GM19324 (cell line): ENCODE measurements around the gene REPIN1.
A peak's percentile ranks its signal among the peaks of the same experiment; 100 is the strongest.

Experiments used
- ATAC-seq: cut with Tn5 transposase; IDR thresholded peaks from one replicate; pipeline ENCODE4 v1.9.1; 2021; ENCODE audit warnings: mild to moderate bottlenecking, moderate library complexity; ENCODE audit not compliant: unreplicated experiment, low FRiP score

The REPIN1 gene

DNA sequence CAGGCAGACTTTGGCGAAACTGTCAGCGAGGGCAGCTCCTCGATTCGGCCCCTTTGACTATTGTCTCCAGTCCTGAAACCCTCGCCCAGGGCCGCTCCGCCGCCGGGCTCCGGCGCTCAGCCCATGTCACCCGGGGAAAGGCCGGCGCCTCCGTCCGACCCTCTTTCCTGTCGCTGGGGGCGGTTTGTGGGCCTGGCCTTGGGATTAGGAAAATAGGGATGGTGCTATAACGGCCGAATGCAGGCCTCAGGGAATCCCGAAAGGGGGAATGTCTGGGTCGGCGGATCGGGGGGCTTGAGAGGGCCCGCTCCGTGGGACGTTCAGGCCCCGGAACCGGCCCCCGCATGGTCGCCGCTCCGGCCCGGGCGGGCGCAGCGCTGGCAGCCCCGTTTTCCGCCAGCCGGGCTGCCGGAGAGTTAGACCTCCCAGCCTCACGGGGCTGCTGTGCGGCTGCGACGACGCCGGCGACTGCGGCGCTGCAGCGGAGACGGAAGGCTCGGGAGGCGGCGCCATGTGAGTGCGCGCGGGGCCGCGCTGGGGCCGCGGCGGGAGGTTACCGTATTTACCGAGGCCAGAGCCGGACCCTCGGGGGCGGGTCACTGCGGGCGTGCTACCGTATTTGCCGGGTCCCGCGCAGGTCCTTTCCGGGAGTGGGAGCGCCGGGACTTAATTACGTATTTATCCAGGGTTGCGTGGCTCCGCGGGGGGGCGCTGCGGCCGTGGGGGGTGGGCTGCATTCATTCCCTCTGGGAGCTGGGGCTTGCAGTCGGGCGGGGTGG is 36.4 kb downstream of the REPIN1 start:
- ATAC-seq = peak; percentile 54

DNA sequence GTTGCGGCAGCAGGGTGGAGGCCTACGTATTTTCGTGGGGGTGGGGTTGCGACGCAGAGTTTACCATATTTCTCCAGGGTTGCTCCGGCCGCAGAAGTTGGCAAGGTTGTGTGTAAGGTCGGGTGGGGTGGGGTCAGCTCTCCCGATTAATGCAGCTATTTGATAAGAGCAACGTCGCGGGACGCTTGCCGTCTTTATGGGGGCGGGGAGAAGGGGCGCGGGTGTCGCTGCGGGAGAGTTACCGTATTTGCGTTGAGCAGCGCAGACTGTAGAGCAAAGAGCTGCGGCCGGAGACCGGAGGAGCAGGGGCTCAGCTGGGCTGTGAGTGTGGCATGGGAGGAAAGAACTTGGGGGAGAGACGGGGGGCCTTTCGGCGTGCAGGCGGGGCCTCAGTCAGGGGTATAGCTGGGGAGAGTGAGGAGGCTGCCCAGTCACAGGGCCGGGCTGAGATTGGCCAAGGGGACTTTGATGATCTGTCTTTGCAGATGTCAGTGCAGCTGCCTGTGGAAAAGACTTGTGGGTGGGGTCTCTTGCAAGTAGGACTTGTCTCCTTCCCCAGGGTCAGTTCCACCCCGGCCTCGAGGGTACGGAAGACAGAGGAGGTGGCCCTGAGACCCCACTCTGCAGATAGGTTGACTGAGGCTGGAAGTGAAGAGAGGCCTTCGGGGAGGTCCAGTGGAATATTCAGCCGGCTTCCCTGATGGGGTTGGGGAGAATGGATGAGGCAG is 37.1 kb downstream of the REPIN1 start:
- no peak for ATAC-seq

DNA sequence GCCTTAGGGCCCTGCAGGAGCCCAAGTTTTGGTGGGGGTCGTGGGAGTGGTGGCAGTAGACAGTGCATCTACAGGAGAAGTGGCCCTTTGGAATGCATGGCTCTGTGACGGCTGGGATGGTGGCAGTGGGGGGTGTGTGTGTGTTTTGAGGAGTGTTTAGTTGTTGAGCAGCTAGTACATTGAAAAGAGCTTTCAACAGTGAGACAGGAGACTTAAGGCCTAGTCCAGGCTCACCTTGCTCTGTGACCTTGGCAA is 37.6 kb downstream of the REPIN1 start:
- ATAC-seq = no peak

DNA sequence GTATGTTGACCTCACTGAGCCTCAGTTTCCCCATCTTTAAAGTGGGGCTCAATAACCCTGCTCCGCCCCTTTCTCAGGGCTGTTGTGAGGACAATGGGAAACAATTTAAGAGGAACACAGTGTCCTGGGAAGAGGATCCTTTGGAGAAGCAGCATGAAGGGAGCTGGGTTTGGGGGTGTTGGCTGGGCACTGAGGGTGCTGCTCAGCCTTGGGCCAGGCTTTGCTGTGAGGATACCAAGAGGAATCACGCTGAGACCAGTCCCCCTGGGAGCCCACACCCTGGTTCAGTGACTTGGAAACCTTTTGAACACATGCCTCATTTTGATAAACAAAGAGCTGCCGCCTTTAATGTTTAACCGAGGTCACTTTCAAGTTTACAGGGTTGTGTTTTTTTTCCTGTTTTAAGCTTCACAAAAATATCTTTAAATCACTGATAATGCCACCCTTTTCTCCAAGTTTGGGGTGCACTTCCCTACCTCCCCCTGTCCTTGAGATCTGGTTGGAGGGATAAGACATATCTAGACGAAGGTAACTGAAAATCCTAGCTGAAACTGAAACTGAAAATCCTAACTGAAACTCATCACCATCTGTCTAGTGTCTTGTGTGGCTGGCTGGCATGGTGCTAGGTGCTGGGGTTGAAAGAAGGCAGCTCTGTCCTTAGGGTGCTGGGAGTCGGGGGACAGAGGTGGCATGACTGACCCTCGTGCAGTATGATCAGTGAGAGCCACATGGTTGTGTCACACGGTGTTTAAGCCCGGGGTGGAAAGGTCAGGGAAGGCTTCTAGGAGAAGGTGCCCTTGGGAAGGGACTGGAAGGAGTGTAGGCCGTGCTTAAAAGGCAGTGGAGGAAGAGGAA is 38.2 kb downstream of the REPIN1 start:
- ATAC-seq = peak; percentile 58

DNA sequence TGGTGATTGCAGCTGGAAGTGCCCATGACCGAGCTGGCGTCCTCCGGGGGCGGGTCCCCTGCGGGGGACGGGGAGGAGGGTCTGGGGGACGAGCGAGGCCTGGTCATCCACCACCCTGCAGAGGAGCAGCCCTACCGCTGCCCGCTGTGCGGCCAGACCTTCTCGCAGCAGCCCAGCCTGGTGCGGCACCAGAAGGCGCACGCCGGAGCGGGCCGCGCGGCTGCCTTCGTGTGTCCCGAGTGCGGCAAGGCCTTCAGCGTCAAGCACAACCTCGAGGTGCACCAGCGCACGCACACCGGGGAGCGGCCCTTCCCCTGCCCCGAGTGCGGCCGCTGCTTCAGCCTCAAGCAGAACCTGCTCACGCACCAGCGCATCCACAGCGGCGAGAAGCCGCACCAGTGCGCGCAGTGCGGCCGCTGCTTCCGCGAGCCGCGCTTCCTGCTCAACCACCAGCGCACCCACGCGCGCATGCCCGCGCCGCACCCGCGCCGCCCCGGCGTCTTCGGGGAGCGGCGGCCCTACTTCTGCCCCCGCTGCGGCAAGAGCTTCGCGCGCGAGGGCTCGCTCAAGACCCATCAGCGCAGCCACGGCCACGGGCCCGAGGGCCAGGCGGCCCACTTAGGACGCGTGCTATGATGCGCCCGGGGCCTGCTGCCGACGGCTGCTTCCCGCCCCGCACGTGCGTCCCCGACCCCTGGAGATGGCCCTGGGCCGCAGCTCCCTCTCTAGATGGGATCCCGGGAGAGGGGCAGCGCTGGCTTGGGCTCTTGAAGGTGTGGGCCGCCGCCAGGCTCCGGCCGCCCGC is 39.2 kb downstream of the REPIN1 start:
- ATAC-seq = no peak

DNA sequence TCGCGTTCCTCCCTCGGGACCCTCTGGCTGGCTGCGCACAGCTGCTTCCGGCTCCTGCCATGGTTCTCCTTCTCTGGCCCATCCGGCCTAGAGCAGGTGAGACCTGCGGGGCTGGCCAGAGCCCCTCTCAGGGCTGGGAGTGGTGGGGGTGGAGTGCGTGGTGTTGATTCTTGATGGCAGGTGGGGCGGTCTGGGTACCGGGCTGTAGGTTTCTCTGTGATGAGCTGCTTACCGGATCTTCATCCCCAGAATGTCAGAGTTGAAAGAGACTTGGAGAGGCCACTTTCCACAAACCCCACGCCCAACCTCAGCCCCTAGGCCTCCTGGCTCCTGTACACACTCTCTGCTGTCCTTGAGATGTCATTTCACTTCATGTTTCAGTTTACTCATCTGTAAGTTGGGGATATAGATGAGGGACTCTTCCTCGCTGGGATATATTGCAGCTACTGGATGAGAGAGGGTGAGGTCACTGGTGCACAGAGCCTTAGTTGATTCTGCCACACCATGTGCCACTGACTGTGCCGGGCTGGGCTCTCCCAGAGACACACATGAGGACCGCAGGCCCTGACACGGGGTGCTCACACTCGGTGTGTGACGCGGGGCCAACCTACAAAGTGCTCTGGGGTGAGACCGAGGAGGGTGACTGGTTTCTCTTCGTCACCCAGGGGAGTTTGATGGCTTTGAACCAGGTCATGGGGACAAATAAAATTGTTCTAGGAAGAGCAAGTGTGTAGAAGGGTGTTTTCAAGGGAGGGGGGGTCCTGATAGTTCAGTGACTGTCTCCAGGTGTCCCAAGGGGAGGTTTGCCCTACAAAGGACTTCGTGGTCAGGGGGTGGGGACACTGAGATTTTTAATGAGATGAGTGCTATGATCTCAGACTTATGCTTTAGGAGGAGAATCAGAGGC is 40.0 kb downstream of the REPIN1 start:
- ATAC-seq = no peak

DNA sequence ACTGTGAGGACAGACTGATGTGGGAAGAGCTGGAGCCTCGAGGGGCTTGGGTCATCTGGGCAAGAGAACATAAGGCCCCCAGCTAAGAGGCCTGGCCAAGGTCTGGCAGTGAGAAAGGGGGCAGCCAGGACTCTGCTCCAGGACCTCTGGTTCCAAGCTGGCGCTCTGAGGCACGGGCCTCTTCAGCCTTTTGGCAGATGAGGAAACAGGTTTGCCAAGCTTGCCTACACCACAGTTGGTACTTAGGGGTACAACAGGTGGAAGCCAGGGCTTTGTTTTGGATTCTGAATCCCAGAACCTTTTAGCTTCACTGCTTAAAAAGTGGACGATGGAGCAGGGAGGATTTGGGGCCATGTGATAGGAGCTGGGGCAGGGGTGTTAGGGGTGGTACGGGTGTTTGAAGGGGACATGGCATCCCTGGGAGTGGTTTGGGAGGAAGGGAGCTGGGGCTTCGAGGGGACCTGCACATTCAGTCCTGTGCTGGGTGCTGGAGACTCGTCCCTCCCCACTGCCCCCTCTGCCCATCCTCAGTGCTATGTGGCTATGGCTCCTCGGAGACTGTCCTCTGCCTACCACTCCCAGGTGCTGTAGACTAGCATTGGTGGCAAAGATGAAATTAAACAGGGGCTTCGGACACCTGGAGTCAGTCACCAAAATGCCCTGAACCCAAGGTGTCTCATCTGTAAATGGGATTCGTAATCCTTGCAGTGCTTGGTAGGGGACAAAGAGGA is 40.8 kb downstream of the REPIN1 start:
- no peak for ATAC-seq

DNA sequence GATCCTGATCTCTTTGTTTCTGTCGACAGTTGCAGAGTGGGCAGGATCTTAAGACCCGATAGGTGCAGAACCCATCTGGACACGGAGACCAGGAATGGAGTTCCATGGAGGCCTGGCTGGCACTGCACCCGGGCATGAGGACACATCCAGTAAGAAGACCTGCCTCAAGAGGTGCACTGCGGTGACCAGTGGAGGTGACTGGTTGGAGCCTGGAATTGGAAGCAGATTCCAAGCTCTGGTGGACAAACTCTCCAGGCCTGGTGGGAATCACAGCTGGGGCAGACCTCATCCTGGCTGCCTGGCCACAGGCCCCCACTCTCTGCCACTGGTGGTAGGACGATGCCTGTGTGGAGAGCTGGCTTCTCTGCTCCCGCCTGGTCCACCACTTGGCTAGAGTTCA is 41.5 kb downstream of the REPIN1 start:
- no peak for ATAC-seq

DNA sequence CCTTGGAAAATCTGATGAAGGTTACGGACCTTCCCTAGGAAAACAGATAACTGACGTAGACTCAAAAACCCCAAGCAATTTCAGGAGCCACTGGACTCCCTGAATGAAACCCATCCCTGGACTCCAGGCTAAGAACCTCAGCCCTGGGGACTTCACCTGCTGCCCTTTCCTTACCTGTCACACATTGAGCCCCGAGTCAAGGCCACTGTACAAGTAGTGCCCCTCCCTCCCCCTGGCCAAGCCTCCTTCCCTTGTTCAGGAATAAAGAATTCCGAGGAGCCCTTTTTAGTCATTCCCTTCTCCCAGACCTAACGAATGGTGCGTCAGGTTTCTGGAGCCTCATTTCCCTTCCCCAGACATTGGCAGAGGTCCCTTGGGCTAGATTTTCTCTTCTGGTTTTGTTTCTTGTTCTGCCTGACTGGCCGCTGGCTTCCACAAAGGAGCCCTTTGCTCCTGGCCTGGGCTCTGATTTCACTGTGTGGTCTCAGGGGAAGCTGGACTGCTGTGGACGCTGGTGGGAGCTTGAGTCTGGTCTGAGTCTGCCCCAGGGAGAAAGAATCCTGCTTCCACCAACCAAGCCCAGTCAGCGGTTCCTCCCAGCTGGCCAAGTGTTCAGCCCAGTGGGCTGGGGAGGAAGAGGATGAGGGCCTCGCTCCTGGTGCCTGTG is 42.2 kb downstream of the REPIN1 start:
- no peak for ATAC-seq

DNA sequence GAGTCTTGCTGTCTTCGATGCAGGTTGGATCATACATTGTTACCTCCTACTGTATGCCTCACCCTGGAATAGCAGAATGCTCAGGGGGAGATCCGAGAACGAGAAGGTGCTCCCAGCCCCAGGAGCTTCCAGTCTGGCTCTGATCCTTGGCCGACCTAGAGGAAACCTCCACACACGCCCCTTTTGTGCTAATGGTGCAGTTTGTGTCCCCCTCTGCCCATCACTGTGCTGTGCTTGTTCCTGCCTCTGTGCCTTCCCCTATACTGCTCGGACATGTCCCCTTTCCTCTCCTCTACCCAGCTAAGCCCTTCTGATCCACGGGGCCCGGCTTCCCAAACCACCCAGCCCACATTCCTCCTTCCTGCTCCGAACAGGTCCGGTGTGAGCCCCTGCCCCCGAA is 43.0 kb downstream of the REPIN1 start:
- no peak for ATAC-seq

DNA sequence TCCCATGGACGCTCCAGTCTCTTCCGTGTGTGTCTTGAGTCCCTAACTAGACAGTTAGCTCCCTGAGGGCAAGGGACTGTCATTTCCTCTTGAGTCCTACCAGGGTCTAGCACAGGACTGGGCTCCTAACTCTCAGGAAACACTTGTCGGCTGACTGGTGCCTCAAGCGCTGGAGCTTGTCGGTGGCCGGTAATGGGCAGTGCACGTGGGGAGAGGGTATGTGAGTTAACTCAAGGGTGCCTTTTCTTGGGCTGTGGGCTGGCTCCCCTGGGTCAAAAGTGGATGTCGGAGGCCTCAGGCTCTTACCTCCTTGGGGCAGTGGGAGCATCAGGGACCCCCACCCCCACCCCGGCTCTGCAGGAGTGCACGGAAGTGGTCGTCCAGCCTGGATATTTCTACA is 43.4 kb downstream of the REPIN1 start:
- no peak for ATAC-seq

DNA sequence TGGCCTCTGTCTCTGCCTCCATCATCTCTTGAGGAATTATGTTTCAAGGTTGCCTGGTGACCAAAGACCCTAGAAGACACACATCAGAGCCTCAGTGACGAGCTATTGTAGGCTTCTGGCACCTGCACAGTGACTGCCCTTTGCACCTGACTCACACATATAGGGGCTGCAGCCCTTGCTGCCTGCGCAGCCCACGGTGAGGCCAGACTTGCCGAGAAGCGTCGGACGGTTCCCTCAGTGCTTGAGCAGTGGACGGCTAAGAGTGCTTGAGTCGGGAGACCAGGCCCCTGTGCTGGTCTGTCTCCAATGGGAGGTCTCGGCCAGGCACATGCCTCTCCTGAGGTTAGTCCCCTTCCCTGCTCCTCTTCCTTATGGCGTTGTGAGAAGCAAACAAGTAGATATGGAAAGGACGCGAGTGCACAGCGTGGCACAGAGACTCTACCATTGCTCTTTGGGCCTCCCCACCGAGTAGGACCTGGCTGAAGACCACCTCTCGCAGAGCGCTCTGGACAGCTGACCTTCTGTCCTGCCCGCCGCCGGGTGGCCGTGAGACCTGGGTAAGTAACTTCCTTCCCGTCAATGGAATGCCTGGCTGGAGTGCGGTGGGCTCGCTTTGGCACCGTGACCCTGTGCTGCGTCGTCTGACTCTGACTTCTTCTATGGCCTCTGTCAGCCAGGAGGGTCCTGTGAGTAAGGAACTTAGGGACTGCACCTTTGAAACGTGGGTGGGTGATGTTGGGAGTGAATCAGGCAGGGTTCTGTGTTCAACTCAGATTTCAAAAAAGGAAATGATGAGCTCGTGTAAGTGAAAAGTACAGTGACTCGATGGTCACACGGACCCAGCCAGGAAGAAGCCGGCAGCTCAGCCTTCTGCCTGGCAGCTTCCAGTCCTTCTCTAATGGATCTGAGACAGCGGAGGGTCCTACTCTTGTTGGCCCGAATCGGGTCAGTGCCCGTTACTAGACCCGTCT is 44.2 kb downstream of the REPIN1 start:
- no peak for ATAC-seq

DNA sequence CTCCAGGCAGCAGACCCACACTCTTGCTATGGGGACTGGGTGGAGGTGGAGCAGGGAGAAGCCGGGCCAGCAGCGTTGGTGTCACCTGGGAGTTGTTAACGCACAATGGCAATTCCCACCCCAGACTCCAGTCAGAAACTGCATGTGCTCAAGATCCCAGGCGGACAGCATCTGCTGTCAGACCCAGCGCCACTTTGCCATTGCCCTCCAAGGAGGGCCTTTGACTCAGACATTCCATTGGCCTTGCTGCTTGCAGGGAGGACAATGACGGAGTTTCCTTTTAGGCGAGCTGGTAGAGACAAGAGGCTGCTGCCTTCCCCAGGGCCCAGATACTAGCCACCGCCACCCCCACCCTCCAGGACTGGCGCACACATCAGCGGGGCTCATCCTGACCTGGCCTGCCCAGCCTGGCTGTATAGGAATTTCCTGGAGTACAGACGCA is 45.0 kb downstream of the REPIN1 start:
- ATAC-seq = no peak

DNA sequence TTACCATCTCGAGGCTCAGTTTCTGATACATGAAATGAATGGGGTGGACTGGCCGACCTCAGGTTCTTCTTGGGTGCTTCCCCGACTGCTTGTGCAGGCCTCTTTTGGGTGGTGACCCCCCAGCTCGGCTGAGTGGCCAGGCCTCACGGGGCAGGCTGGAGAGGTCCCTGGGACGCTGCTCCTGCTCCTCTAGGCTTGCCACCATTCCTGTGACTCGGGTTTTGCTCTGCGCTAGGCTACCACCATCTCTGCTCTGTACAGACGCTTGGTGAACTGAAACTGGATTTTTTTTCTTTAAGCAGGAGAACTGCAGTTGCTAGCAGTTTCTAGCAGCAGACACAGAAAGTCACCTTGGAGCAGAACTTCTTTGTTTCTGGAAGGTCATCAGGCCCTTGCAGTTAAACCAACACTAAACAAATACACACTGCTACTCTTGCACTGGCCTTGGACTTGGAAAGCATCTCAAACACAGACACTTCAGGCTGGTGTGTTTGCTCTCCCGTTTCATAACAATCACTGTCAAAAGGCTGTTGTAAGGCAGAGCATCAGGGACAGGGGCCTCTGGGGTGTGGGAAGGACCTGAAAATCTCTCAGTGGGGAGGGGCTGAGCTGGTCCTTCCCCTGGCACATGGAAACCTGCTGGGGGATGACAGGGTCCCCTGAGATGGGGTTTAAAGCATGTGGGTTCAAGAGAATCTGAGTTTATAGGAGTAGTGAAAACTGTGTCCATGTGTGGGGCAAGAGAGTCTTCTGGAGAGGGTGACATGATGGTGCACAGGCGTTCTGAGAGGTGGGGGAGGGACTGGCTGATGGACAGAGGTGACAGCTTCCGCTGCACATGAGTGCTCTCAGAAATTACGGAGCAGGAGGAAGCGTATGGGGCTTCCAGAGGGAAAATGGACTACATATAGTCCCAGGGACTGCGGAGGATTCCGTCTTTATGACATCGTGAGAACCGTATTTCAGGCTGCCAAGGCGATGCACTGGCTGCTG is 46.8 kb downstream of the REPIN1 start:
- no peak for ATAC-seq

DNA sequence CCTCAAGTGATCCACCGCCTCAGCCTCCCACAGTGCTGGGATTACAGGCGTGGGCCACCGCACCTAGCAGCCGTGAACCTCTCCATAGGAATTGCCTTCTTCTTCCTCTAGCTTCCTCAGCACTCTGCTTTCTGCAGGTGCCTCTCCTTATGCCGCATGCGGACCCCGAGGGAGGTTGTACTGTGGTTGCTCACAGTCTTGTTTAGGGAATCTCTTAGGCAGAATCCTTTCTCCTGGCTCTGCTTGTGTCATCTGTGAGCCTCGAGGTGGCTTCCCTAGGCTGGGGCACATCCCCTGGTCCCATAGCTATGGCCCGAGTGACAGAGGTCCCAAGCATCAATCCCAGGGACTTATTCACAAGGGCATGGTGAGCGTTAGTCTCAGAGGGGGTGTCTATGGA is 48.6 kb downstream of the REPIN1 start:
- ATAC-seq = no peak

DNA sequence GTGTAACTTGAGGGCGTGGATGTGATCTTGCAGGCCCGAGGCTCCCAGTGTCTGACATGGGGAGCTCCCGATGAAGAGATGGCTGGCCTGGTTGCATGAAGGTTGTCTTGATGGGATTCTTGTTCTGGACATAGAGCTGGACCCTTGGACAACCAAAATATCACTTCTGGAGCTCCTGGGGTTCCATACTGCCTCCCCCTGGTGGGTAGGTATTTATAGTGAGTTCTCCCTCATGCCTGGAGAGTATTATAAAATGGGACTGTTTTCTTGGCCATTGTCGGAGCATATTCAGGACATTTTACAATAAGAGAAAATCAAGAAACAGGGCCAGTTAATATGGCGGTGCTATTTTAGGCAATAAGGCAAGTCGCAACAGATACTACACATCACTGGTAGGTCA is 49.2 kb downstream of the REPIN1 start:
- ATAC-seq = no peak
